ENCODE data around the gene CDH16.

DNA sequence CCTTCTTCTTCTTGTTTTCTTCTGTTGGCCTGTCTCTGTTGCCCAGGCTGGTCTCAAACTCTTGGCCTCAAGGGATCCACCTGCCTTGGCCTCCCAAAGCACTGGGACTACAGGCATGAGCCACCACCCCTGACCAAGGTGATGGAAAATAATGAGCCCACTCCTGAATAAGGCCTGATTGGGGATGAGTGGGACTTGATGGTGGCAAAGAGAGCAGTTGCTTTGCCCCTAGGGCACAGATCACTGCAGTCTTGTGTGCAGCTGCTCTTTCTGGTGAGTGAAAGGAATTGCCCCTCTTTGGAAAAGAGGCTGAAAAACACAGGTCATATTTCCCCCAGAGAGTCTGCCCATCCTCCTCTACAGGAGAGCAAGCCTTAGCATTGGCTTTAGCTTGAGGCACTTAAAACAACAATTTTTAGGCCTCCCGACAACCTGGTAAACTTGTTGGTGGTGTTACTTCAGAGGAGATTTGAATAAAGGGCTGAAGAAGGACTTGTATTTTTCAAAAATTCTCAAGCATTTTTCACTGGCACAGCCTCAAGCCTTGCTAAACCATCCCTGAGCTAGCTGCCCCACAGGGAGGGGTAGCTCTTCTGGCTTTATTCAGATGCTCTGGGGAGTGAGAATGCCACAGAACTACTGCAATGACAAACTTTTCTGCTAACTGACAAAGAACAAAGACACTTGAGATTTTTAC is 44.5 kb downstream of the CDH16 start:
- TF ChIP-seq ZNF776 (tag by site-specific recombination; IDR thresholded peaks at IDR 0.05; ENCODE audit: borderline replicate concordance) = no peak
- TF ChIP-seq, protein P1, sequence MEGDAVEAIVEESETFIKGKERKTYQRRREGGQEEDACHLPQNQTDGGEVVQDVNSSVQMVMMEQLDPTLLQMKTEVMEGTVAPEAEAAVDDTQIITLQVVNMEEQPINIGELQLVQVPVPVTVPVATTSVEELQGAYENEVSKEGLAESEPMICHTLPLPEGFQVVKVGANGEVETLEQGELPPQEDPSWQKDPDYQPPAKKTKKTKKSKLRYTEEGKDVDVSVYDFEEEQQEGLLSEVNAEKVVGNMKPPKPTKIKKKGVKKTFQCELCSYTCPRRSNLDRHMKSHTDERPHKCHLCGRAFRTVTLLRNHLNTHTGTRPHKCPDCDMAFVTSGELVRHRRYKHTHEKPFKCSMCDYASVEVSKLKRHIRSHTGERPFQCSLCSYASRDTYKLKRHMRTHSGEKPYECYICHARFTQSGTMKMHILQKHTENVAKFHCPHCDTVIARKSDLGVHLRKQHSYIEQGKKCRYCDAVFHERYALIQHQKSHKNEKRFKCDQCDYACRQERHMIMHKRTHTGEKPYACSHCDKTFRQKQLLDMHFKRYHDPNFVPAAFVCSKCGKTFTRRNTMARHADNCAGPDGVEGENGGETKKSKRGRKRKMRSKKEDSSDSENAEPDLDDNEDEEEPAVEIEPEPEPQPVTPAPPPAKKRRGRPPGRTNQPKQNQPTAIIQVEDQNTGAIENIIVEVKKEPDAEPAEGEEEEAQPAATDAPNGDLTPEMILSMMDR (tag by site-specific recombination; IDR thresholded peaks at IDR 0.05) = no peak
- TF ChIP-seq, protein P2, sequence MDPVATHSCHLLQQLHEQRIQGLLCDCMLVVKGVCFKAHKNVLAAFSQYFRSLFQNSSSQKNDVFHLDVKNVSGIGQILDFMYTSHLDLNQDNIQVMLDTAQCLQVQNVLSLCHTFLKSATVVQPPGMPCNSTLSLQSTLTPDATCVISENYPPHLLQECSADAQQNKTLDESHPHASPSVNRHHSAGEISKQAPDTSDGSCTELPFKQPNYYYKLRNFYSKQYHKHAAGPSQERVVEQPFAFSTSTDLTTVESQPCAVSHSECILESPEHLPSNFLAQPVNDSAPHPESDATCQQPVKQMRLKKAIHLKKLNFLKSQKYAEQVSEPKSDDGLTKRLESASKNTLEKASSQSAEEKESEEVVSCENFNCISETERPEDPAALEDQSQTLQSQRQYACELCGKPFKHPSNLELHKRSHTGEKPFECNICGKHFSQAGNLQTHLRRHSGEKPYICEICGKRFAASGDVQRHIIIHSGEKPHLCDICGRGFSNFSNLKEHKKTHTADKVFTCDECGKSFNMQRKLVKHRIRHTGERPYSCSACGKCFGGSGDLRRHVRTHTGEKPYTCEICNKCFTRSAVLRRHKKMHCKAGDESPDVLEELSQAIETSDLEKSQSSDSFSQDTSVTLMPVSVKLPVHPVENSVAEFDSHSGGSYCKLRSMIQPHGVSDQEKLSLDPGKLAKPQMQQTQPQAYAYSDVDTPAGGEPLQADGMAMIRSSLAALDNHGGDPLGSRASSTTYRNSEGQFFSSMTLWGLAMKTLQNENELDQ (tag by site-specific recombination; IDR thresholded peaks at IDR 0.05; ENCODE audit: low read depth) = no peak
- TF ChIP-seq, protein P3, sequence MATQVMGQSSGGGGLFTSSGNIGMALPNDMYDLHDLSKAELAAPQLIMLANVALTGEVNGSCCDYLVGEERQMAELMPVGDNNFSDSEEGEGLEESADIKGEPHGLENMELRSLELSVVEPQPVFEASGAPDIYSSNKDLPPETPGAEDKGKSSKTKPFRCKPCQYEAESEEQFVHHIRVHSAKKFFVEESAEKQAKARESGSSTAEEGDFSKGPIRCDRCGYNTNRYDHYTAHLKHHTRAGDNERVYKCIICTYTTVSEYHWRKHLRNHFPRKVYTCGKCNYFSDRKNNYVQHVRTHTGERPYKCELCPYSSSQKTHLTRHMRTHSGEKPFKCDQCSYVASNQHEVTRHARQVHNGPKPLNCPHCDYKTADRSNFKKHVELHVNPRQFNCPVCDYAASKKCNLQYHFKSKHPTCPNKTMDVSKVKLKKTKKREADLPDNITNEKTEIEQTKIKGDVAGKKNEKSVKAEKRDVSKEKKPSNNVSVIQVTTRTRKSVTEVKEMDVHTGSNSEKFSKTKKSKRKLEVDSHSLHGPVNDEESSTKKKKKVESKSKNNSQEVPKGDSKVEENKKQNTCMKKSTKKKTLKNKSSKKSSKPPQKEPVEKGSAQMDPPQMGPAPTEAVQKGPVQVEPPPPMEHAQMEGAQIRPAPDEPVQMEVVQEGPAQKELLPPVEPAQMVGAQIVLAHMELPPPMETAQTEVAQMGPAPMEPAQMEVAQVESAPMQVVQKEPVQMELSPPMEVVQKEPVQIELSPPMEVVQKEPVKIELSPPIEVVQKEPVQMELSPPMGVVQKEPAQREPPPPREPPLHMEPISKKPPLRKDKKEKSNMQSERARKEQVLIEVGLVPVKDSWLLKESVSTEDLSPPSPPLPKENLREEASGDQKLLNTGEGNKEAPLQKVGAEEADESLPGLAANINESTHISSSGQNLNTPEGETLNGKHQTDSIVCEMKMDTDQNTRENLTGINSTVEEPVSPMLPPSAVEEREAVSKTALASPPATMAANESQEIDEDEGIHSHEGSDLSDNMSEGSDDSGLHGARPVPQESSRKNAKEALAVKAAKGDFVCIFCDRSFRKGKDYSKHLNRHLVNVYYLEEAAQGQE (tag by site-specific recombination; IDR thresholded peaks at IDR 0.05) = no peak

Data from HEK293 (cell line).